Femur (tissue), 1 donor: ENCODE measurements around the gene GSTO2.

Experiments
- DNase-seq: peaks from one replicate; pipeline ENCODE4 v3.0.0-alpha.2; 2017

GSTO2 gene

DNA sequence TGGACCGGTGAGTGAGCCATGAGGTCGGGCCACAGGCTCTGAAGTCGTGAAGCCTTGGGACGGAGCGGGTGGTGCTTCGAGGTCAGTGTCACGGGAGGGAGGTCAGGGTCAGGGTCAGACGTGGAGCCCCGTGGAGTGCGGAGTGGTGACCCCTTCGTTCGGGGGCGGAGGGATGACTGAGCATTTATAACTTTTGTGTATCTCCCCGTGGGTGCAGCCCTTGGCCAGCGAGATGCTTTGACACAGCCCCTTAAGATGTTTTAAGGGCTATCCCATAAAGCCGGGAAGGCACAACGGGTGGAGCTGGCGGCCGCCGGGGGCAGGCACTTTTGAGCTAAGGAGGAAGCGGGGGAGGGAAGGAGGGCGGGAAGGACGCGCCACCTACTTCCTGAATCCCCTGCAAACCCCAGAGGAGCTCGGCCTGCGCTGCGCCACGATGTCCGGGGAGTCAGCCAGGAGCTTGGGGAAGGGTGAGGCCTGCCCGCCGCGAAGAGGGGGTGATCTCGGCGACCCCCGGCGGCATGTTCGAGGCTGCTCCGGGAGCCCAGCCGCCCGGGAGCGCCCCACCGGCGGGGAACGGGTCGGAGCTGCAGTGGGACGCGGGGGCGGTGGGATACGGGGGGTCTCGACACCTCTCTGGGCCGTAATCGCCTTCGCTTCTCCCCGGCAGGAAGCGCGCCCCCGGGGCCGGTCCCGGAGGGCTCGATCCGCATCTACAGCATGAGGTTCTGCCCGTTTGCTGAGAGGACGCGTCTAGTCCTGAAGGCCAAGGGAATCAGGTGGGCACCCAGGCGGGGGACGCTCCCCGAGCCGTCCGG is 14.3 kb upstream of the GSTO2 start, which contains the start of gene GSTO1:
GSTO1 (plus strand) TSS at position 400 of the 818 bp plus-strand sequence; CDS start at position 437, 37 bp downstream.
- peak; percentile 82 for DNase-seq

DNA sequence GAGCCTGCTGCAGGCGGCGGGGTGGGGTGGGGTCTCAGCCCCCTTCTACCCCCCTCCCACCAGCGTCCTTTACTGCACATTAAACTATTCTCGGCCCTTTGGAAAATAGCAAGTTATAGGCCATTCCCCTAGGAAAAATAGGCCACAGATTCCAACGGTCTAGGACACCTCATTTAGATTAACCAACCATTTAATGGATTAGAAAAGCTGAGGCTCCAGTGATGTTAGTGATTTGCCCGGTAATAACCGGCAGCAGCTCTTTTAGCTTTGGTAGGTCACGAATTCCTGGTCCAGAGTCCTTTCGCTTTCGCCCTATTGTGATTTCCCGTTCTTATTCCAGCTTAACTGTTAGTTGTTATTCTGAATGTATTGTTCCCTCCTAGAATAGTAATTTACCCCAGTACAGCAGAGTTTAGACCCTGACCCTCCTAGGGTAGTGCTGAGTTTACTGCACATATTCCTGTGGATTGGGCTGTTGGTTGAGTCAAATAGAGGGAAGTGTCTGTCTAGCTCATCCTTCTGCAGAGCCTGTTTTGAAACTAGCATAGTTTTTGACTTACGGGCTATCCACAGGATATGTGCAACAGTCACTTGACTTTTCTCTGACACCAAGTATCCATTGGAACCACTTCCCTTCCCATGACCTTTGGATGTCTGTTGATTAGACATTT is 13.5 kb upstream of the GSTO2 start:
- peak; percentile 34 for DNase-seq

DNA sequence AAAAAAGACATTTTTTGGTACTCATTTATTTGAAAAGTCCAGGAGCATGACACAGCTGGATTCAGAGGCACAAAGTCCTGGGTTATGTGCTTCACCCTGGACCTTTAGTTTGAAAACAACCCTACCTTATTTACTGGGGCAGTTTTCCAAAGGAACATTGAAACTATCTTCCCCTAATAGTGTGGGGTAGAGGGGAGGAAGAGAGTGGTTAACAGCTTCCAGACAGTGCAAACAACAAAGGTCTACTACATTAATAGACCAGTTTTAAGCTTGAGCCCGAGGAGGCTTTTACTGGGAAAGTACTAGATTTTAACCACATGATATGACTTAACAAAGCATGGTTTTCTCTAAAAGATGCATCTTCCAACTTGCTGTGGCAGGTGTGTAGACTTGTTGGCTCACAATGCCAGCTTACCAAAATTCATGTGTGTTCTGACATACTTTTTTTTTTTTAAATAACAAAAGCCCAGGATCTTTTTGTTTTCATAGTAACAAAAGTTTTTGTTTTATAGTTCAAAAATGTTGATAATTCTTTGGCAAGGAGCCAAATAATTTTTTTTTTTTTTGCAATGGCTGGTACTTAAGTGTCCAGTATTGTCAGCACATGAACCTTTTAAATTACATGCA is 12.5 kb upstream of the GSTO2 start:
- DNase-seq, result no peak

DNA sequence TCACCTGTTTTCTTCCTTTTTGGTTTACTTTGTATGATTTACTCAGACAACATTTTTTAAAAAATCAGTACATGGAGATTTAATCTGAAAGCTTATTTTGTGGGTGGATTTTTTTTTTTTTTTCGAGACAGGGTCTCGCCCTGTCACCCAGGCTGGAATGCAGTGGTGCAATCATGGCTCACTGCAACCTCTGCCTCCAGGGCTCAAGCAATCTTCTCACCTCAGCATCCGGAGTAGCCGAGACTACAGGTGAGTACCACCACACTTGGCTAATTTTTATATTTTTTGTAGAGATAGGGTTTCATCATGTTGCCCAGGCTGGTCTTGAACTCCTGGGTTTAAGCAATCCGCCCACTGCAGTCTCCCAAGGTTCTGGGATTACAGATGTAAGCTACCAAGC is 11.7 kb upstream of the GSTO2 start:
- no peak for DNase-seq

DNA sequence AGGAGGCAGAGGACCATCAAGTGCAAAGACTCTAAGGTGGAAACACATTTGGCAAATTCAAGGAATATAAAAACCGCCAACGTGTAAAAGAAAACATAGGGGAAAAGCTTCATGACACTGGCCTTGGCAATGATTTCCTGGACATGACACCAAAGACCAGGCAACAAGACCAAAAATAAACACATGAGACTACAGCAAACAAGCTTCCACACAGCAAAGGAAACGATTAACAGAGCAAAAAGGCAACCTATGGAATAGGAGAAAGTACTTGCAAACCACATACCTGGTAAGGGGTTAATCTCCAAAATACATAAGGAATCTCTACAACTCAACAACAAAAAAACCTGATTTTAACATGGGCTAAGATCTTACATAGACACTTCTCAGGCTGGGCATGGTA is 10.8 kb upstream of the GSTO2 start:
- DNase-seq, result no peak

DNA sequence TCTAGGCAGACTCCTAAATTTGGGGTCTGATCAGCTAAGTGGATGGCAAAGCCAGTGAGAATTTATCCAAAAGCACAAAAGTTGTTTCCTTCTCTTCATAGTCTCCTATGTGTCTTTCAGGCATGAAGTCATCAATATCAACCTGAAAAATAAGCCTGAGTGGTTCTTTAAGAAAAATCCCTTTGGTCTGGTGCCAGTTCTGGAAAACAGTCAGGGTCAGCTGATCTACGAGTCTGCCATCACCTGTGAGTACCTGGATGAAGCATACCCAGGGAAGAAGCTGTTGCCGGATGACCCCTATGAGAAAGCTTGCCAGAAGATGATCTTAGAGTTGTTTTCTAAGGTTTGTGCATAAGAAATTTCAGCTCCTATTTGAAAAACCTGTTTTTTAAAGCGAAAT is 9.5 kb upstream of the GSTO2 start:
- no peak for DNase-seq

DNA sequence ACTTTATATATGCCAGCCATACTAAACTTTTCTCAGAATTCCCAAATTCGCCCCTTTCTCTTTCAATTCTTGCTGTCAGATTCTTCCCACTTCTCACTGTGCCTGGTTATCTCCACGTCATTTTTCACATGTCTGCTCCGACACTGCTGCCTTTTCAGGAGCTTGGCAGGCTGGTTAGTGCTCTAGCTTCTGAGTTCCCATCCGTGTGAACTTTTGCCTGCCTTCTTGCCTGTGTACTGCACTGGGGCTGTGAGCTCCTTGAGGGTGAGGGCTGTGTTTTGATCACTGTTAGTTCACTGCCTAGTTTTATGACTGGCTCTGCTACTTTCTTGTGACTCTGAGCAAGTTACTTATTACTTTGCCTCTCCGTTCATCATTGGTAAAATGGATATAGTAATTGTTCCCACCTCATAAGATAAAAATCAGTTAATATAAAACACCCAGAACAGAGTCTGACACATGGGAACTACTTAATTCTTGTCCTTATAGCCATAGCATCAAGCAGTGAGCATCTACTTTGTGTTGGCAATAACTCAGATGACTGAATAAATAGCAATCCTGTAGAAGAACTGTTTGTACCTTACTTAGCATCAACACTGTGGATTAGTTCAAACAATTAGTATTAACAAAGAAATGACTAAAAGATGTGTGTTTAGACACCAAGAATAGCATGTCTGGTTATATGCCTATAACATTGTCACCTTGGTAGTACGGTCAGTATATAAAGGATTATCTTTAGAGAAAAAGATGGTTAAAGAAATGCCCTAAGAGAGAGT is 8.8 kb upstream of the GSTO2 start:
- DNase-seq, result no peak

DNA sequence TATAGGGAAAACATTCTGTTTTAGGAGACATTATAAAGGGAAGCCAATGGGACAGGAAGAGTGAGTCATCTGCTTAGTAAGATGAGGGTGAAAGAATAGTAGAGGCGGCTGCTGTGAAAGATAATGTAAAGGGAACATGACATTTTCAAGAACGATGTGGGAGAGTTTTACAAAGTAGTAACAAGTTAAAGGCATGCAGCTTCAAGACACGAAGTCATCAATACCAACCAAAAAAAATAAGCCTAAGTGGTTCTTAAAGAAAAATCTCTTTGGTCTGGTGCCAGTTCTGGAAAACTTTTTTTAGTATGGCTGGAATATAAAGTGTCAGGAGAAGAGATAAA is 8.2 kb upstream of the GSTO2 start:
- DNase-seq, result no peak

DNA sequence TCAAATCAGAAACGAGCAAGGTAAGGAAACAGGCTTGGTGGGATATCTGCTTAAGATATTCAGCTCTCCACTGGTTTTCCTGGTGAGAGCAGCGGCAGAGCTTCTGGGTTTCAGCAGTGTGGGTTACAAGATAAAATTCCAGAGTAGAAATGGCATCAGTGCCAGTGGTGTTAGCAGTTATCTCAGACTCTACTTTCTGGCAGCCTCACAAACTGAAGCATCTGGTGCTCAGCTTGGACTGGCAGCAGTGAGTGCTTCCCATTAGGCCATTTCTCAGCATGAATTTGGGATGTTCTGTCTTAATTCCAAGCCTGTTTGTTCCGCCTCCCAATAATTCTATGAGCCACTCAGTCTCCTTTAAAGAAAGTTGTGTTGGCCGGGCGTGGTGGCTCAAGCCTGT is 6.9 kb upstream of the GSTO2 start:
- no peak for DNase-seq

DNA sequence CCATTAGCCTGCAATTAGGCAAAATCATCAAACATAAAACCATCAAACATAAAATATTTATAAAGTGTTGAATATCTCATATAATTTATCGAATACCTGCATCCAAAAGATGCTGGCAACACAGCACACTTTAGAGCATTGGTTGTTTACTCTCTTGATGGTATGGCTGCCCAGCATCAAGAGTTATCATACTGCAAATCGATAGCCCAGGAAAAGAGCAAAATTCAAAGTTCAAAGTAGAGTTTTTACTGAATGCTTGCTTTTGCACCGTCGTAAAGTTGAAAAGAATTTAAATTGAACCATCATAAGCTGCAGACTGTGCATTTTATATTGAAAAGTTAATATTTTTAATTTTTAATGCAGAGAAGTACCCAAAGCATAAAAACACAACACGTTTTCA is 4.2 kb upstream of the GSTO2 start:
- no peak for DNase-seq

DNA sequence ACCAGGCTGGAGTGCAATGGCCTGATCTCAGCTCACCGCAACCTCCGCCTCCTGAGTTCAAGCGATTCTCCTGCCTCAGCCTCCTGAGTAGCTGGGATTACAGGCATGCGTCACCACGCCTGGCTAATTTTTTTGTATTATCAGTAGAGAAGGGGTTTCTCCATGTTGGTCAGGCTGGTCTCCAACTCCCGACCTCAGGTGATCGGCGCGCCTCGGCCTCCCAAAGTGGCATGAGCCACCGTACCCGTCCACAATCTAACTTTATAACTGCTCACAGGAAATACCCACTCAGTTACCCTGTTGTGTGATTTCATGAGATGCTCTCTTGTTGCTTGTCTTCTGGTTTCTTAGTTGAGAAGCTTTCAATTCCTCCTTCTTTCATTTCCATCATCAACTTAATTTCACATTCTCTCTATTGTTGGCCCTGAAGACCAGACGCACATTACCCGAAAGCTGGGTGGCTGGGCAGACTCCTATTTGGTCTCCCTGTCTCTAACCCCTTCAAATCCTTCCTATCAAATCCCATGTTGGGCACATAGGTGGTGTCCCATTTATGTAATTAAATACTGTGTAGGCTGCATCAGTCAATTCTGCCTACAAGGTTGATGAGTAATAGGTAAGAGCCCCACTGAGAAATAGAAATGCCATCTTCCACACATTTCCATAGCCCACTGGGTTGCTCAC is 1.1 kb upstream of the GSTO2 start:
- no peak for DNase-seq

DNA sequence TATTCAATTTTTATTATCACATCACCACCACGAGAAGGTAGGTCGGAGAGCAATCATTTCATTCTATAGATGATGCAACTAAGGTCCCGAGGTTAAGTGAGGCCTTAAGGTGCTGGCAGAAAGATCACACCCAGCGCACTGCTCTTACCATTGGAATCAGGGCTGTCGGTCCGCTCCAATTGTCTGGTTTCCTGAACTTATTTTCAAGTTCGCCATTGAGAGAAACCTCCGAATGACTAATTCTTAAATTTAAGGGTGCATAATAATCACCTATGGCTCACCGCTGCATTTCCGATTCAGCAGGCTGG is 625 bp upstream of the GSTO2 start:
- no peak for DNase-seq

DNA sequence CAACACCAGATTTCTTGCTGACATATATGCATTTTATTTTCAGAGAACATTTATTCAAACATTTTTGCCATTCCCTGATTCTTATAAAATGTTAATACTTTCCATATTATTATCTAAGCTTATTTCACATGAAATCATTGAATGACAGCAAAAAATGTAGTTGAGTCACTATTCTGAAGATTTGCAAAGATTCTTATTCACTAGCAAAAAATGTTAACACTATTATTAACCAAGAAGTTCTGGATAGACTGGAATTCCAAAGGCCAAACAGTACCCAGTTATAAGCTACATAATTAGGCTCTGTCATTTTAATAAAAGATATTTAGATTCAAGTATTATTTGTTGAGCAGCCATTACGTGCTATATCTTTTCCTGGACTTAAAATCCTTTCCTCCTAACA is 4.3 kb downstream of the GSTO2 start:
- no peak for DNase-seq

DNA sequence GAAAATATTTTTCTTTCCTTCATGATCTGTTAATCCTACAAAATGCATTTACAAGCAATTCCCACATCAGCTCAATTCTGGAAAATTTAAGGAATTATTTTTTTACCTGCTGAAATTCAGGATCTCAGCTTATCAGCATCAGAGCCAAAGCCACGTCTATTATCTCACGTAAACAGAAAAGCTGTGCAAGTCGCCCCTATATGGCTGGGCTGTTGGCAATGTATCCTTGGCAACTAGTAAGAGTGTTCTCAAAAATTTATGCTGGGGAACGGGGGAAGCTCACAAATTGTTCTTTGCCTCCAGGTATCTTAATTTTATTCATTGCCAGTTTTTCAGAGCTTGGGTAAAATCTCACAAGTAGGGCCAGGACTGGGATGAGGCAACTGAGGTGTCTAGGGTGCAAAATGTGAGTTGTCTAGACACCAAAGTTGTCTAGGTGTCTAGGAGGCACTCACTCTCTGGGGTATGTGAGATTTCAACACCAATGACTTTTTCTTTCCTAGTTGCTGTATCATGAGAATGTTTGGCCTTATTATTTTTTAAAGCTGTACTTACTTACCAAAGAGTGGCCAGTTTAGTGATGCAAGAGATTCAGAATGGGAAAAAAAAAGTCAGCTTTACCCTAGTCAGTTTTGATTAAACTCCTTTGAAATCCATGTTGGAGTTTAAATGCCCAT is 5.1 kb downstream of the GSTO2 start:
- no peak for DNase-seq

DNA sequence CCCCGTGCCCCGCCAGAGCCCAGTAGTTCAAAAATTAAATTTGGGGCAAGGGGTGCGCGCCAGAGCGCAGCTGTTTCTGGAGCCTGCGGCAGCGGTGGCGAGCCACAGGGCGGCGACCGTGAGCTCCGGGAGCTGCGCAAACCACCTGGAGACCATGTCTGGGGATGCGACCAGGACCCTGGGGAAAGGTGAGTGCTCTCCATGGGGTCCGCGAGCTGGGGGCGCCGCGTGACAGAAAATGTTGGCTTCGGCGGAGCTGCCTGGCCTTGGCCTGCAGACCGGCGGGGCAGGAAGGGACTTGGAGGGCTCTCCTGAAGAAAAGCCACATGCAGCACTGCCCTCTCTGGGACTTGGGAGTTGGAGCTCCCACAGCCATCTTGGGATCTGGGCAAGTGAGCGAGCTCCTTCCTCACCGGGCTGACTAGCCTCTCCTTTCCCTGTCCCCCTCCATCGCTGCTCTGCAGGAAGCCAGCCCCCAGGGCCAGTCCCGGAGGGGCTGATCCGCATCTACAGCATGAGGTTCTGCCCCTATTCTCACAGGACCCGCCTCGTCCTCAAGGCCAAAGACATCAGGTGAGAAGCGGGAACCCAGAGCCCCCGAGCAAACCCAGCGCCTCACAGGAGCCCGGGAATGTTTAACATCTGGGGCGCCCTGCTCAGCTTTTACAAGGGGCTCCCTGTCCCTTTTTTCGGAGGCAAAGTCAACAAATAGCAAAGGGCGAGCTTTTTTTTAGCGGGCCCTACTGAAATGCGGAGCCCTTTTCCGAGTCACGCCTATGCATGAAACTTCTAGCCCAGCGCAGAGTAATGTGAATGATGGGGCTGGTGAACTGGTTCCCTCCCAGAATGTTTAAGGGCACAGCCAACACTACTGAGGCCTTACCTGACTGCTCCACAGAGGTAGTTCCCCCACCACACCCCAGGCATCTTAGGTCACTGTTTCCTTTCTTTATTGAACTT is 6.1 kb downstream of the GSTO2 start:
- DNase-seq, result peak; percentile 31

DNA sequence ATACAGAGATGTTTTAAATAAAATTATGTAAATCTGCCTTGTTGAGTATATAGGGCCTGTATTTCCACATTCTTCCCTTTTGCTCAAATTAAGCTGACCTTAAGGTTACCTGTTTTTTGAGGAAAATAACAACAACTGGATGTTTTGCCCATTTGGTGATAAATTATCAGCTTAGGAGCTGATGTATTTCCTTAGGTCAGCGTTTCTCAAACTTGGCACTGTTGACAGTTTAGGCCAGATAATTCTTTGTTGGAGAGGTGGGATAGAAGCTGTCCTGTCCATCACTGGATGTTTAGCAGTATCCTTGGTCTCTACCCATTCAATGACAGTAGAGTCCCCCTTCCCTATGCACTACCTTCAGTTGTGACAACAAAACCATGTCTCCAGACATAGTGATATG is 7.2 kb downstream of the GSTO2 start:
- no peak for DNase-seq

DNA sequence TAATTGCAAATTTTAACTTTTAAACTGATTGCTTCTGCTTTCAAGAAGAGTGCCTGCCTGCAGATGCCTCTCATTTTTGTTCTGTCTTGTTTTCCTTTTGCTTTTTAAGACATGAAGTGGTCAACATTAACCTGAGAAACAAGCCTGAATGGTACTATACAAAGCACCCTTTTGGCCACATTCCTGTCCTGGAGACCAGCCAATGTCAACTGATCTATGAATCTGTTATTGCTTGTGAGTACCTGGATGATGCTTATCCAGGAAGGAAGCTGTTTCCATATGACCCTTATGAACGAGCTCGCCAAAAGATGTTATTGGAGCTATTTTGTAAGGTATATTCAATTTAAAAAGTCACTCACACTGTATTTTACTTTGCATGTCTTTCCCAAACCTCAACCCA is 8.8 kb downstream of the GSTO2 start:
- DNase-seq, result no peak

DNA sequence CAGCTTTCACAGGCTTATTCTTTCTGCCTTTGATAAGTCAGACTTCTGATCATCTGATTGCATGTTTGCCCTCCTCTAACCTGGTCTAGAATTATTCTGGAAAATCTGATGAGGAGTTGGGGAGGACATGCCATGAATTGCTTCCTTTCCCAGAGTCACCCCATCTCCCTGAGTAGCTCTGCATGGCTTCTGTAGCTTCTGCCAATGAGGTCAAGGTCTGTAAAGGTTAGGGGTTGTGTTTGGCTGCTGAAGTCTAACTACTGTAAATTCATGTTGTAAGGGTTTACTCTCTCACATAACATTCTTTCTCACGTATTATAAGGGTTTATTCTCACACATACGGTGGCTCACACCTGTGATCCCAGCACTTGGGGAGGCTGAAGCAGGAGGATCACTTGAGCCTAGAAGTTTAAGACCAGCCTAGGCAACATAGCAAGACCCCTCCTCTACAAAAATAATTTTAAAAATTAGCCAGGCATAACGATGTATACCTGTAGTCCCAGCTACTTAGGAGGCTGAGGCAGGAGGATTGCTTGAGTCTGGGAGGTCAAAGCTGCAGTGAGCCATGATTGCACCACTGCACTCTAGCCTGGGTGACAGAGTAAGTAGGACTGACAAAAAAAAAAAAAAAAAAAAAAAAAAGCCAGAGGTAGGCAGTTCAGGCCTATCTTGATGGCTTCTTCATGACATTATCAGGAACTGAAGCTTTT is 10.7 kb downstream of the GSTO2 start:
- no peak for DNase-seq

DNA sequence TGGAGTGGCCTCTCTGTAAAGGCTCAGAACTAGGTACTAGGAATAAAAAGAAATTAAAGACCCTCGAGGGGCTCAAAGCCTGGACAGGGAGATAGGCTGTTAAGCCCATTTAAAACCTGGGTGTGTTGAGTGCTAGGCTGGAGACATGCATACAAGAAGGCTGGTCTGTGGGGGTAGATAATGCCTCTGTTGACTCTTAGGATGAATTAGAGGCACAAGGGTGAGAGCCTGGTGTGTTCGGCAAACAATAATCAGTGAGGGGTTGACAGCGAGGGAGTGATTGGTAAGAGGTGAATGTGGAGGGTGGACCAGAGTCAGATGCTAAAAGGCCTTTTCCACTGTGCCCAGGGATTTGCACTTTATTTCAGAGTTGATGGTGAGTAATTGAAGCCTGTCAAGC is 12.7 kb downstream of the GSTO2 start:
- DNase-seq, result no peak

DNA sequence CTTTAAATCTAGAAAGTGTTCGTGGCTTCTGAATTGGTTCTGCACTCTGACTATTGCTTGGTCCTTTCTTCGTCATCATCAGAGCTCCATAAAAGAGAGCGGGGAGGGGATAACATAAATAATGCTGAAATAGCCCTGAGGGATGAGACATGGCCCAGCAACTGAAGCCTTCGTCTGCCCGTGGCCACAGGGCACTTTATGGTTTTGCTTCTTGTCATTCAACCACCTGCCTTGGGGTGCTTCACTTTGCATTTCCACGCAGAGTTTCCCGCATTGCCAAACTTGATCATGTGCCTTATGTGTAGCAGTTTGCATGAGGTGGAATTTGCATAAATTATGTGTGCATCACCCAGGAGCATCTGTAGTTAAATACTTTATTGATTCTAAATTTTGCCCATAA is 15.9 kb downstream of the GSTO2 start:
- no peak for DNase-seq

DNA sequence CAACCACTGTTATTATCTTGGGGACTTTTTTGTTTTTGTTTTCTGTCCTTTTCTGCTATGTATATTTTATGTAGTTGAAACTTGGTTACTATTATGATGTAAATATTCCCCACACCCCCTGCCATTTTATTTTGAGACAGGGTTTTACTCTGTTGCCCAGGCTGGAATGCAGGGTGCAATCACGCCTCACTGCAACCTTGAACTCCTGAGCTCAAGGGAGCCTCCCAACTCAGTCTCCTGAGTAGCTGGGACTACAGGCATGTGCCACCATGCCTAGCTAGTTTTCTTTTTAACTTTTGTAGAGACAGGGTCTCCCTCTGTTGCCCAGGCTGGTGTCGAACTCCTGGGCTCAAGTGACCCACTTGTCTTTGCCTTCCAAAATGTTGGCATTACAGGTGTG is 18.0 kb downstream of the GSTO2 start:
- DNase-seq, result no peak
